ENCODE data around the gene ZNF280C.
"Not testable (repeated sequence)": the region's sequence is repeated elsewhere in the genome, so short reads cannot be mapped to it uniquely, and the experiment has no call there.

ZNF280C gene

DNA sequence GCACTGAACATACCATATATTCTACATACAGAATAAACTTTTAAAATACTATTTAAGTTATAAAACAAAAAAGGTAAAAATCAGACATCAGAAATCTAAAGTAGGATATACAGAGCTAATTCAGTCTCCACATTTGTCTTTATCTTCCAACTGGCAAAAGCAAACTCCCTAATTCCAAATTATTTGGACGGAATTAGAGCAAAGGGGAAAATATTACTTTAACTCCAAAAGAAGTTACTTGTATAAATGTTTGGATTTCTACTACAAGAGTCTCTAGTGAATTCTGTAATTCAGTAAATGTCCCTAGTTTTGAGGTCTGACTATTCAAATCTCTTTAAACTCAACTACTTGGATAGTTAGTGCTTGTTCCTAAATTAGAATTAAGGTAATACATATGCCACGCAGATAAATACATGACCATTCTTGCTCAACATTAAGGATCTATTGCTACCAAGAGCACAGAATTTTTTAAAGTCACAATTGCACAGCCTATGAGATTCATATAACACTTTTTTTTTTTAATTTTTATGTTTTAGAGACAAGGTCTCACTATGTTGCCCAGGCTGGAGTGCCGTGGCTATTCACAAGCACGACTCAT is 7.3 kb downstream of the ZNF280C start:
- peak; percentile 25 for FAIRE-seq

DNA sequence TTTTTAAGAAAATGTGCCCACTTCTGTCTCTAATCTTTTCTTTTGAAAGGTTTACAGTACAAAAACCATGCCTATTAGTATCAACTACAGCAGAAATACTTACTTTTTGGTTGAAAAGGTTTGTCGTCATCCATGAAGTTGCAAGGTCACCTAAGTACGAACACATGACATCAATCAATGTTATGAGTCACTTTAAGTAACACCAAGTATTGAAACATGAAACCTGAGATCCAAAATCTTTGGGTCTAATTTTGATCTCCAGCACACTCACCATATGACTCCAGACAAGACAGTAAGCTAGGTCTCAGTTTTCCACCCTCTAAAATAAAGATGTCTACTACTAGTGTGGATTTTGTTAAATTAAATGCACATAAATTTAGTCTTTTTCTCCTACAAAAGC is 8.4 kb downstream of the ZNF280C start:
- no peak for FAIRE-seq

DNA sequence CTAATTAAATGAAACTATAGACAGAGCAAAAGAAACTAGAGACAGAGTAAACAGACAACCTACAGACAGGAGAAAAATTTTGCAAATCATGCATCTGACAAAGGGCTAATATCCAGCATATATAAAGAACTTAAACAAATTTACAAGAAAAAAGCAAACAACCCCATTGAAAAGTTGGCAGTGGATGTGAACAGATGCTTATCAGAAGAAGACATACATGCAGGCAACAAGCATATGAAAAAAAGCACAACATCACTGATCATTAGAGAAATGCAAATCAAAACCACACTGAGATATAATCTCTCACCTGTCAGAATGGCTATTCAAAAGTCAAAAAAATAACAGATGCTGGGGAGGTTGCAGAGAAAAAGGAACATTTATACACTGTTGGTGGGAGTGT is 14.8 kb downstream of the ZNF280C start:
- FAIRE-seq = no peak

DNA sequence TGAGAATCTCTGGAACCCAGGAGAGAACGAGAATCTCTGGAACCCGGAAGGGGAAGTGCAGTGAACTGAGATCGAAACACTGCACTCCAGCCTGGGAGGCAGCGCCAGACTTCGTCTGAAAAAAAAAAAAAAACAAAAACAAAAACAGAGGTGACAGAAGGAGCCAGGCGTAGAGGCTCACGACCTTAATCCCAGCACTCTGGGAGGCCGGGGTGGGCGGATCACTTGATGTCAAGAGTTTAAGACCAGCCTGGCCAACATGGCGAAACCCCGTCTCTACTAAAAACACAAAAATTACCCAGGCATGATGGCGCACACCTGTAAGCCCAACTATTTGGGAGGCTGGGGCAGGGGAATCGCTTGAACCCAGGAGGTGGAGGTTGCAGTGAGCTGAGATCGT is 17.0 kb downstream of the ZNF280C start:
- no peak for FAIRE-seq

DNA sequence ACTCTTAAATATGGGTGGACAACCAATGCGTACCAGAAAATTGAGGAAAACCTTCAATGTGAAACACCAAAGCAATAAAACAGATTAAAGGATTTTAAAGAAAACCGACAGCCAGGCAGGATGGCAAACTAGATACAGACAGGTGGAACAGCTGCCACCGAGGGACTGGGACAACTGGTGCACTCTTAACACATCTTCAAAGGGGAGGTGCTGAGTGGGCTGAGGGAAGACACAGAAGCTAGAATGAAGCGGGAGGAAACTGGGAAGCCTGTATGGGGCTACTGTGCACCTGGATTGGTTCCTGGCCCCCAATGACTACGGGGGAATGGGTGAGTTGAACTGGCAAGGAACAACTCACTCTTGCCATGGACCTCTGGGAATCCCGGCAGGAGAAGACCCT is 20.7 kb downstream of the ZNF280C start:
- no peak for FAIRE-seq

DNA sequence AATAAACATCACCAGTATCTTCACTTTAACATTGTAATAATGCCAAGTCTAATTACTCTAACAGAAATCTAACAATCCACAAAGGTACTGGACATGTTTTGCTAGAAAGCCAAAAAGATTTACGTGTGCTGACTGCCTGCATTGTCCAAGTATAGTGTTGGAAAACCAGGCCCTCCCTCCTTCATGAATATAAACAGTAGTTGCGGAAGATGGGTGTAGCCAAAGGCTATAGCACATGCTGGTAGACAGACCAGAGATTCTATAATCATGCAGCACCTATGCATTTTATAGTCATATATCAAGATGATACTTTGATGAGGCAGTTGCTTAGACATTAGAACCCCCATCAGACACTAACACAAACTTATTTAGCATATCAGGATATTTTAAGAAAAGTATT is 22.6 kb downstream of the ZNF280C start:
- FAIRE-seq = no peak

DNA sequence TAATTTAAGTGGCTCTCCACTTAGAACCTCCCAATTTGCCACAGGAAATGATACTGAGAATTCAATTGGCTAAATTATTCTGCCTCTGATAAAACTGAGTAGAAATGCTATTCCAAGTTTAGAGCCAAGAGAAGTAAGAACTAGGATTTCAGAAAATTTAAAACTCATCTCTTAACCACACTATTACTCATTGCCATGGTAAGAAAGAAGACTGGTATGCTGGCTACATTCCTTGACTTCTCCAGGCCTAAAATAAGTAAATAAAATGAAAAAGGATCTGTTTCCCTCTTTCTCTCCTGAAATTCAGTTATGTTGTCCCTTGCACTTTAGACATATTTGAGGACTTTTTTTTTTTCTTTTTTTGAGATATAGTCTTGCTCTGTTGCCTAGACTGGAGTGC is 23.3 kb downstream of the ZNF280C start:
- FAIRE-seq = no peak

DNA sequence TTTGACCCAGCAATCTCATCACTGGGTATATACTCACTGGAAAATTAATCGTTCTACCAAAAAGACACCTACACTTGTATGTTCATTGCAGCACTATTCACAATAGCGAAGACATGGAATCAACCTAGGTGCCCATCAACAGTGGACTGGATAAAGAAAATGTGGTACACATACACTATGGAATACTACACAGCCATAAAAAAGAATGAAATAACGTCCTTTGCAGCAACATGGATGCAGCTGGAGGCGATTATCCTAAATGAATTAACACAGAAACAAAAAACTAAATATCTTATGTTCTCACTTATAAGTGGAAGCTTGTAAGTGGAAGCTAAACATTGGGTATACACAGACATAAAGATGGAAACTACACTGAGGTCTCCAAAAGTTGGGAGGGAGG is 37.5 kb downstream of the ZNF280C start:
- FAIRE-seq = not testable (repeated sequence)

DNA sequence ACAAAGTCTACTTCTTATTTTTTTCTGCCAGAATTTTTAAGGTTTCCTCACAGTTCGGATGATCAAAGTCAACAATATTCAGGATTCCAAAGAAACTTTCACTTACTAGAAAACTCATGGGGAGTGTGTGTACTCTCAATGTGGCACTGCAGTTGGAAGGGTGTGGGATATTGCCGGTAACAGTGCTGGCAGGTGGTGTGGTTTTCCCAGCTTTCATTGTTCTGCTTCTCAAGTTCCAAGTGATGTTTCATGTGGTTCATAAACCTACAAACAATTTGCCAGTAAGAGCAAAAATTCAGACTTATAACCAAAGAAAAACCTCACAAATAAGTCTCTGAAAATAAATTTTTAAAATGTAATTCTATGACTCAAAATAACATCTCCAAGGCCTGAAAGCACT is 39.8 kb downstream of the ZNF280C start:
- FAIRE-seq = no peak

DNA sequence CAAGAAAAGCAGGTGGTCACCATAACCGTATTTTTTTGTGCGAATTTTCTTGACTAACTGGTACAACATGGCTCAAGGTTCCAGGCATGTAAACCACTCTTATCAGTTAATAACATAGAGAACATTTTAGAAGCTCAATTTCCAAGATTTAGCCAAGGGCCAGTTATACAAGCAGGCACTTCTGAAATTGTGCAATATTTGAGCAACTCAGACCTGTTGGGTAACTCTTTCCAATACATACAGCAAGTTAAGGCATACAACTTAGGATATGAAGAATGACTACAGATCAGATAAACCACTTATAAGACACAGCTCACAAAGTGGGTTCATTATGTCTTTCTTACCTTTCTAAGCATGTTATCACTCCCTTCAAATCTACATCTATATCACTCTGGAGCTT is 43.9 kb downstream of the ZNF280C start:
- FAIRE-seq = no peak

DNA sequence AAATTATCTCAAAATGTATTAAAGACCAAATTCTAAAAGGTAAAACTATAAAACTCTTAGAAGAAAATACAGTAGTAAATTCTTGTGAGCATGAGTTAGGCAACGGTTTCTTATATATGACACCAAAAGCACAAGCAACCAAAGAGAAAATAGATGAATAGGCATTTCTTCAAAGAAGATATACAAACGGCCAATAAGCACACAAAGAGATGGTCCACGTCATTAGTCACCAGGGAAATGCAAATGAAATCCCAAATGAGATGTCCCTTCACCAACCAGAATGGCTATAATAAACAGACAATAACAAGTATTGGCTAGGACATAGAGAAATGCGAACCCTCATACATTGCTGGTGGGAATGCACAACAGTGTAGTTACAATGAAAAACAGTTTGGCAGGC is 52.4 kb downstream of the ZNF280C start:
- FAIRE-seq = no peak

DNA sequence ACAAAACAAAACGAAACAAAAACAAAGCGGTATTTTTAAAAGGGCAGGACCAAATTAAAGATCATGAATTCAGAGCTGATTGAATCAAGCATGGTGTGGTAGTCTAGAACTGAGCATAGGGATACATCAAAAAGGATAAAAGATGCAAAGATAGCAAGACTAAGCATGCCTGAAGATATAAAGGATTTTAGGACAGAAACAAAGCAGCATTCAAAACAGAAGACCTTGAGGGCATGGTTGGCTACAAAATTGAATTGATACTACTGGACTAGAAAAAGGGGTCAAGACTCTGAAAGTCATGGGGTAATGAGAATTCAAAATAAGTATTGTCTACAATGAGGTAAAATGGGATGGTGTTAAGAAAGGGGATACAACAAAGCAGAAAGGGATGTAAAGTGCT is 55.3 kb downstream of the ZNF280C start:
- FAIRE-seq = no peak

DNA sequence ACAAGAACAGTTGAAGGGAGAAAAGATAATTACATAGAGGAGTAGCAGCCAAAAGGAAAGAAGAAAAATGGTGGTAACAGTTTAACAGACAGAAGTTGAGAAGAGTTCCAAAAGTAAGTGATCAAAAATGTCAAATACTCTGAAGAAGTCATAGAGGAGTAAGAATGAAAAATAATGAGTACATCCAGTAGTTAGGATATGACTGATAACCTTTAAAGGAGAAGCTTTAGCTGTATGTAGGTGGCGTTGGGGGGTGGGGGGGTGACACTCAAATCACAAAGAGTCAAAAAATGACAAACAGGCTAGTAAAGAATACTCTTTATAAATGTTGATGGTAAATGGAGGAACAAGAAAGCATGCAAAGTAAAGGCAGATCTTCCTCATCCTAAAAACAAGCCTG is 56.3 kb downstream of the ZNF280C start:
- no peak for FAIRE-seq

DNA sequence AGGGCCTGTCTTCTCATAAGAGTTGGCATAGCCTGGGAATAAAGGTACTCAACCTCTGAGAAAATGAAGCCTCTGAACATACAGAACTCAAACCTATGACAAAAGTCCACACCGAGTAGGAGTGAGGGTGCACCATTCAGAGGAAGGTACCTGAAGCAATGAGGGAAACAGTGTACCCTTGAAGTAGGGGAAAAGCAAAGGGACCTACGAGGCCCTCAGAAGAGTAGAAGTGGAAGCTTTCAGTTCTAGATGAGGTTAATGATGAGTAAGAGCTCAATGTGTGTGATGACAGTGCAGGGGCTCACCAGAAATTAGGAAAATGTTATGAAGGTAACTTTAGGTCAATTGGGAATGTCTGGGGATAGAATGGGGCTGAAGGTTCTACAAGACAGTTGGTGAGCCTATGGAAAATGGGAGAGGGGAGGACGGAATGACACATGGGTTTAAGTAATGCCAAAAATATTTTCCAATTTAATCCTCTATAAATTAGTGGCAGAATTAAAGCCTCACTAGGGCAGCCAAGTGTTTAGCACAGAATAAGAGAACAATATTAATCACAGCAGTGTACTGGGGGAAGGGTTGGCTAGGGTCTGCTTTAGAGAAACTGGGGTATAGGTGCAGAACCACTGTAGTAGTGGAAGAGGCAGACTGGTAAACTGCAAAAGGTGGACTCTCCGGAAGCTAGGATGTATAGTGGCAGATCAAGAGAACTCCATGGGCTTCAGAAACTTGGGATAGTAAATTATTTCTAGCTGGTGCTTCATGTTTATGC is 57.1 kb downstream of the ZNF280C start:
- no peak for FAIRE-seq

DNA sequence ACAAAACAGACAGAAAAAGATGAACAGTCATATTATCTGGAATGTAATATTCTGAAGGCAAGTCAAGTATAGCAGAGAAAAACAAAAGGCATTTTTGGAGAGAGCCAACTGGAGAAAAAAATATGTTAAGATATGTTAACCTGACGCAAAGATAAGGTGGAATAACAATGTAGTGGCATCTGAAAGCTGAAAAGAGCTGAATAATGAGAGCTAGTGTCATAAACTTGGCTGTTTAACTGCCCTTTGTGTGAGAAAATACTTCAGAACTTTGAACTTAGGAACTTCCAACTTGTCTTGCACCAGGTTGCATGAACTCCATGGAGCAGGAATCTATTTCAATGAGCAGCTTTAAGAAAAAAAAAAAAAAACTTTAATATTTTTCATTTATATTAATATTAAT is 64.1 kb downstream of the ZNF280C start:
- no peak for FAIRE-seq

DNA sequence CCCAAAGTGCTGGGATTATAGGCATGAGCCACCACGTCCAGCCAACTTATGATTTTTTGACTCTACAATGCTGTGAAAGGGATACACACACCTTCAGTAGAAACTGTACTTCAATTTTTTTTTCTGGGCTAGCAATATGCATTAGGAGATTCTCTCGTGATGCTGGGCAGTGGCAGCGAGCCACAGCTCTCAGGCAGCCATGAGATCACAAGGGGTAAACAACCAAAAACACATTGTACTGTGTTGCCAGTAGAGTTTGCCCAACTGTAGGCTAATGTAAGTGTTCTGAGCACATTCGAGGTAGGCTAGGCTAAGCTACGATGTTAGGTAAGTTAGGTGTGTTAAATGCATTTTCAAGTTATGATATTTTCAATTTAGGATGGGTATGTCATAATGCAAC is 71.2 kb downstream of the ZNF280C start:
- FAIRE-seq = no peak

DNA sequence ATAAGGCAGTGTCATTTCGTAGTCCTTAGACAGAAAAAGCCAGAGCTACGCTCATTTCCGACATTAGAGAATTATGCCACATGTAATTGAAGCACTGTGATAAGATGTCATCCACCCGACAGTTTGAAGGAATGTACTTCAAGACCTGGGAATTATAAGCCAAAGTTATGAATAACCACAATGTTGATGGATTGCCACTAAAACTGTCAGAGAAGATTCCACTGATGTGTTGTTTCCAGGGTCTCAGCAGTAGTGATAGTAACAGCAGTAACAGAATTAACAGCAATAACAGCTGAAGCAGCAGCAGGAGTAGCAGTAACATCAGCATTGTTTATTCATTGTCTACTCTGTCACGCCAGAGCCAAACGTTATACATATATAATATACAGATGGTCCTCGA is 72.2 kb downstream of the ZNF280C start:
- FAIRE-seq = no peak

DNA sequence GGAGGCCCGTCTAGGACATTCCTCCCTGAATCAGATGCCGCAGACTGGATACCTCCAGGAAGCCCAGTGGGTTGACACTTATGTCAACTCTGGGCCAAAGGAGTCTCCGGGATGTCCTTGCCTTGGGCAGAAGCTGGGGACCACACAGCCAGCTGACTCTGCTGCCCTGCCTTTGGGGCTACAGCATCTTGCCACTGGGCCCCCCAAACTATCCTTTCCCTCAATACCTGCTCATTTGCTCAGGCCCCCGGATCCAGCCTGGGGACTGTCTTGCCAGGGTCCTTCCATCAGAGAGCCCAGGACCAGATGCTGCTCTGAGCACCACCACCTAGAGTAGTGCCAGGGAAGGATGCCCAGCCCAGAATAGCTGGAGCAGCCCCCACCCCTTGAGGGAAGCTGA is 77.9 kb downstream of the ZNF280C start:
- no peak for FAIRE-seq

DNA sequence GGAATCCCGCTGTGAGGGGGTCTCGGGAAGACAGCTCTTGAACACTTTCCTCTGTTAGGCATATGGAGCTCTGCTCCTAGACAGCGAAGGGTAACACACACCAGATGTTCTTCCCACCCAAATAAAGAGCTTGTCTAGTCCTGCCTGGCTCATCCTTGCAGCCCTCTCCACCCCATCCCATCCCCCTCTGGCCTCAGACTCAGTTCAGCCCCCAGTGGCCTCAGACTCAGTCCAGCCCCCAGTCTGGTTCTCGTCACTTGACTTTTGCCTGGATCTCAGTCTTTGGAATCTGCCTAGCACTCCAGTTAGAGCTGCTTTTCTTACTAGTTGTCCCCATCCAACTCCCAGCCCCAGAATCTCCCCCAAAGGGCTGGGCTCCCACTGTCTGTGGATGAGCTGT is 82.0 kb downstream of the ZNF280C start:
- no peak for FAIRE-seq

DNA sequence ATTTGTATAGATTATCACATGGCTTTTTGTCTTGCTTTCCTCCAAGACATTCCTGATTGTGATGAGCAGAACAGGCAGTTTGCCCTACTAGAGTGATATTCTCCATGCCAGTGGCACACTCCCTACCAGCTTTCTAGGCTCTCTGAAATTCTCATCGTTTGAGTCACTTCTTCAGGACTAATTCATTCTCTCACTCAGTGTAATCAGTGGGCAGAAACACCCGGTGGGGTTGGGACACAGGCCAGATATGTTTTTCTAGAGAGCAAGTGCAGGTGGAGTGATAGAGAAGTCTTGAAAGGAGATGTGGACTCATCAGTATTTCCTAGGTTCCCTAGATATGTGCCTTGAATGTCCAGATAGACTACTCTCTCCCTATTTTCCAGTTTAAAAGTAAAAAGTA is 83.8 kb downstream of the ZNF280C start:
- FAIRE-seq = no peak

DNA sequence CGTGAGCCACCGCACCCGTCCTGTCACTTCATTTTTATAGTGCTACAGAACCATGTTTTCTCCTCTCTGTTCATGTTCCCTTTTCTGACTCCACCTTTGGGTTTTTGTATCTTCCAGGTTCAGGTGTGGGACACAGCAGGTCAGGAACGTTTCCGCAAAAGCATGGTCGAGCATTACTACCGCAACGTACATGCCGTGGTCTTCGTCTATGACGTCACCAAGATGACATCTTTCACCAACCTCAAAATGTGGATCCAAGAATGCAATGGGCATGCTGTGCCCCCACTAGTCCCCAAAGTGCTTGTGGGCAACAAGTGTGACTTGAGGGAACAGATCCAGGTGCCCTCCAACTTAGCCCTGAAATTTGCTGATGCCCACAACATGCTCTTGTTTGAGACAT is 84.5 kb downstream of the ZNF280C start:
- FAIRE-seq = no peak

DNA sequence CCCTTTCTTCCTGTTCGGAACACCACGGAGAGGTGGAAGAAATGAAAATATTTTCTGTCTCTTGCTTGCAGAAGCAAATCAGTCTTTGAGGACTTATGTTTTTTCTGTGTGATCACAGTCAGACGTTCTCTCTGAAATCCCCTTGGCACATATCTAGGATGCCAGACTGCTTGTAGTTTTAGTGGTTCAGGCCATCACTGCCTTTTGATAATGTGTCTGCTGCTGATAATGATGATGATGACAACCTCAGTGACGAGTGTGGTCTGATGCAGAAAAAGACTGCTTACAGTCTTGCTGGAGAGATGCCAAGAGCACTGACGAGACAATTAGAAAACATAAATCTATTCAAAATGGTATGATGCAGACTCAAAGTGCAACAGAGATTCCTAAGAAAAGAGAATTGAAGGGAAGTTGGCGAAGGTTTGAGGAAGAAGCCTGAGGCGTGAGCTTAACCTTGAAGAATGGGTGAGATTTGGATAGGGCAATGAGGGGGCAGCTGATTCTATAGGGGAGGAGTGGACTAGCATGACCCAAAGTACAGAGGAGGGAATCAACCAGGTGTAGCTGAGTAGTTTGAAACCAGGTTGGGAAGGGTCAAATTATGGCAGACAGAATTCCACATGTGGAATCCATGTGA is 89.0 kb downstream of the ZNF280C start:
- FAIRE-seq = no peak

DNA sequence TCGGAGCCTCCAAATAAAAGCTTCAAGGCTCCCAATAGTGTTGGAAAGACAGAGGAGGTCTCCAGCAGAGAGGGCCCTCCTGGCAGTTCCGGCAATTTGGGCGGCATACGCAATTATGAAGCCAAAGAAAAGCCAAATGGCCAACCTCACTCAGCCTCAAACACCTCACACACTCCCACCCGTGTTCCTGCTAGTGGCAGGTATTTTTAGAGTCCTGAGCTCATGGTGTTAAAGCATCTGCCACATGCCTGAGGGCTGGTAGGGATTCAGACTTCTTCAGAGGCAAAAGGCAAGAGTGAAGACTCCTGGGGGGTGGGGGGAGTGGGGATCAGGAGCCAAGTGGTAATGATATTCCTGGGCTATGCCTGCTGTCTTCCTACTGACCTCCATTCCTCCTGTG is 89.5 kb downstream of the ZNF280C start:
- FAIRE-seq = no peak

DNA sequence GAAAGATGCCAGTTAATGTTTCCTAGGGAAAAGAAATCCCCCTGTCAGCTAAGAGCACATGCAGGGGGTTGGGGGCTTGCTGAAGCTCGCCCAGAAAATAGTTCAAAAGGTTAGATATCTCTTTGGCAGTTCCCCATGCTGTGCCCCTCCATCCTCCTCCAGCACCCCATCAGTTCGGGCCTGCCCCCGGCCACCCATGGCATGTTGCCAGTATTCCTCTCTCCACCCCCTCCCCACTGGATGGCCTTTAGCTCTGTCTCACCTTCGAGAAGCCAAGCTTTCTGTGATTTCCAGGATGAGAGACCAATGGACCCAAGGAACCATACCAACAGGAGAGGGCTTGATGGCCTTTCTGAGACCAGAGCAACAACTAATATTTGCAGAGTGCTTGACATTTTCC is 91.8 kb downstream of the ZNF280C start:
- FAIRE-seq = no peak

DNA sequence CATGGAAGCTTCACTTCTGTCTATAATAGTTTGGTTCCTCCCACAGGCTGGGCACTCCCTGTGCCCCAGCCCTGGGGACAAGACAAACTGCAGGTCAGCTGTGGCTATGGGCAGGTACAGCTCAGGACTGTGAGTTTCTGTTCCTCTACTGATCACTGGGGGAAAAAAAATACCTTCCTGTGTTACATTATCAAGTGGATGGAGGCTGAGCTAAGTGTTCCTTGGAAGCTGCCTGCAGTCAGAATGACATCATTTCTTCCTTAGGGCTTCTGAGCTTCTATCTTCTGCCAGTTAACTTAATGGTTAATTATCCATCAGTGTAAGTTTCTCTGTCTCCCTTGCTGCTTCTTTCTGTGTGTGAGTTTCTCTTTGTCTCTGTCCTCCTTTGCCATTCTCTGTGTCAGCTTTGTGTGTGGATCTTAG is 92.3 kb downstream of the ZNF280C start:
- FAIRE-seq = no peak

Measured in G401.6 (cell line).